Measurements from ENCODE around the gene ZNF79. TPM values are rescaled to one million over a fixed set of nuclear protein-coding genes. Genes with fewer than 3 reads are reported as not detected.

Gene ZNF79
- total and polyA plus RNA-seq, 3 experiments from 2014 or later, result 6.8 to 19.7 (median 19.1) TPM

DNA sequence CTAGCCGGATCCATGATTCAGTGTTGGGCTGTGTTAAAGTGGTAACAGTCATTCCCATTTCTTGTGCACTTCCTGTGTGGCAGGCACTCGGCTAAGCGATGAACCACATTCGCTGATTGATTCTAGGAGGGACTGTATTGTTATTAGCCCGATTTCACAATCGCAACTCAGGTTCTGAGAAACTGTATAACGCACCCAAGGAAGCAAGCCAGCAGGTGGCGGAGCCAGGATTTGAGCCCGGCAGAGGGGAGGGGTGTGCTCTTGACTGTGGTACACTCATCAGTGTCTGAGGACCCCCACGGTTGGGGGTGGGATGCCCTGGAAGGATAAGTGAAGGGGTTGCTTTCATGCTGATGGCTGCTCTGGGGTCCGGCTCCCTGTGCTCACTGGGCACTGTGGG, 61.8 kb downstream of the ZNF79 start:
- no peaks in the 10 kb centered on the region for H3K9me3 ChIP-seq (ENCODE audit: low read length)
- no peaks in the 10 kb centered on the region for H3K36me3 ChIP-seq (ENCODE audit: insufficient read depth, low read length)
- Mint-ChIP-seq H3K4me1 (no peaks in the 10 kb centered on the region), H3K27me3 (peaks cover 0 to 2% of the 10 kb centered on the region in 2 donors), H3K9me3 (no peaks in the 10 kb centered on the region), H3K27ac (no peak overlapping the region), H3K4me3 (no peak overlapping the region), H3K36me3 (peaks cover 8 to 73% (median 13%) of the 10 kb centered on the region in 3 donors)
- H3K27me3 ChIP-seq (ENCODE audit: insufficient read depth, low read length, poor library complexity, severe bottlenecking), result no peaks in the 10 kb centered on the region
- ChIA-PET CTCF (no interaction called here), POLR2A (no interaction called here)
- H3K4me3 ChIP-seq (ENCODE audit: low read length), result no peak overlapping the region
- DNase-seq, result no peak
- no peaks in the 10 kb centered on the region for H3K4me1 ChIP-seq (ENCODE audit: insufficient read depth, low read length)
- H3K27ac ChIP-seq (ENCODE audit: low read depth, low read length), result no peak overlapping the region

GRCh38 chr9:127488946-127489345, 64.8 kb downstream of the ZNF79 start:
- Histone ChIP-seq H3K27me3 (ENCODE audit: insufficient read depth, low read length, poor library complexity, severe bottlenecking) (no peaks in the 10 kb centered on the region), H3K27ac (ENCODE audit: low read depth, low read length) (no peak overlapping the region), H3K9me3 (ENCODE audit: low read length) (no peaks in the 10 kb centered on the region), H3K4me3 (ENCODE audit: low read length) (no peak overlapping the region), H3K36me3 (ENCODE audit: insufficient read depth, low read length) (no peaks in the 10 kb centered on the region), H3K4me1 (ENCODE audit: insufficient read depth, low read length) (no peaks in the 10 kb centered on the region)
- ChIA-PET CTCF (no interaction called here), POLR2A (no interaction called here)
- DNase-seq, result no peak
- H3K4me3 Mint-ChIP-seq, result no peak overlapping the region
- no peak overlapping the region for H3K27ac Mint-ChIP-seq
- H3K4me1 Mint-ChIP-seq, result no peaks in the 10 kb centered on the region
- peaks cover 0 to 2% of the 10 kb centered on the region in 2 donors for H3K27me3 Mint-ChIP-seq
- H3K9me3 Mint-ChIP-seq, result no peaks in the 10 kb centered on the region
- H3K36me3 Mint-ChIP-seq, result peaks cover 1 to 80% (median 8%) of the 10 kb centered on the region in 3 donors

DNA sequence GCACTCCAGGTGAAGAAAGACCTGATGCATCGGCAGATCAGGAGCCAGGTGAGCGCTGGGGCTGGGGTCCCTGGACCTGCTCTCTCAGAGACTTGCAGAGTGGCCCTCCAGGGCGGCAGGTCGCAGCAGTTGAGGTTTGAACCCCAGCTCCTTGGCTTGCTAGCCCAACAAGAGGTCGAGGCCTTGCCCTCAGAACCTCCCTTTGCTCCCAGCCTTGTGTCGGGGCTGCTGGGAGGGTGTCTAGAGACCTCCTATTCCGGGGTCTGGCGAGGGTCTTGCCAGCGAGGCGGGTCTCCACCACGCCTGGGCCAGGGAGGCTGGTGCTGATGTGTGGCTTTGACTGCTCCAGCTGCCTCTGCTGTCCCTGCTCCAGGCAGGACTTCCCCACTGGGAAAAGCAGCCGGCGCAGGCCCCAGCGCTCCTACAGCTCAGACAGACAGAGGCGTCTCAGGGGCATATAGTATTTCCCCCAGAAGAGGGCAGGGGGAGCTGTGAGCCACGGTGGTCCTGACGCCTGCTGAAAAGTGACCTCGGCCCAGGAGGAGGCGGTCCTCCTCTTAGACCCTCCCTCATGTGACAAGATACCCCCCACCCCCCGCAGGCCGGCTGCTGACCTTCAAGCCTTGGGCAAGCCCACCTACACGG, 65.4 kb downstream of the ZNF79 start:
- peaks cover 0 to 2% of the 10 kb centered on the region in 2 donors for H3K27me3 Mint-ChIP-seq
- H3K4me1 Mint-ChIP-seq, result no peaks in the 10 kb centered on the region
- no peaks in the 10 kb centered on the region for H3K9me3 ChIP-seq (ENCODE audit: low read length)
- H3K27ac ChIP-seq (ENCODE audit: low read depth, low read length), result no peak overlapping the region
- POLR2A ChIA-PET, result no interaction called here
- no peak overlapping the region for H3K4me3 ChIP-seq (ENCODE audit: low read length)
- H3K4me1 ChIP-seq (ENCODE audit: insufficient read depth, low read length), result no peaks in the 10 kb centered on the region
- peaks cover 0 to 79% (median 8%) of the 10 kb centered on the region in 3 donors for H3K36me3 Mint-ChIP-seq
- H3K27ac Mint-ChIP-seq, result no peak overlapping the region
- H3K27me3 ChIP-seq (ENCODE audit: insufficient read depth, low read length, poor library complexity, severe bottlenecking), result no peaks in the 10 kb centered on the region
- no peak overlapping the region for H3K4me3 Mint-ChIP-seq
- no peak for DNase-seq
- no peaks in the 10 kb centered on the region for H3K9me3 Mint-ChIP-seq
- H3K36me3 ChIP-seq (ENCODE audit: insufficient read depth, low read length), result peaks cover 3% of the 10 kb centered on the region
- CTCF ChIA-PET, result no interaction called here

- no peaks in the 10 kb centered on the region for H3K9me3 Mint-ChIP-seq
- H3K9me3 ChIP-seq (ENCODE audit: low read length), result no peaks in the 10 kb centered on the region
- ChIA-PET POLR2A (interaction anchor here (0.6 kb wide), 1 partner anchor 9 kb away, joined by 7 read pairs; no protein-coding TSS in a partner anchor), CTCF (no interaction called here)
- no peaks in the 10 kb centered on the region for H3K4me1 ChIP-seq (ENCODE audit: insufficient read depth, low read length)
- no peaks in the 10 kb centered on the region for H3K27me3 ChIP-seq (ENCODE audit: insufficient read depth, low read length, poor library complexity, severe bottlenecking)
- H3K36me3 ChIP-seq (ENCODE audit: insufficient read depth, low read length), result peaks cover 3% of the 10 kb centered on the region
- H3K4me3 Mint-ChIP-seq, result no peak overlapping the region
- peaks cover 0 to 2% of the 10 kb centered on the region in 2 donors for H3K27me3 Mint-ChIP-seq
- DNase-seq, result no peak
- no peak overlapping the region for H3K4me3 ChIP-seq (ENCODE audit: low read length)
- H3K4me1 Mint-ChIP-seq, result no peaks in the 10 kb centered on the region
- H3K27ac Mint-ChIP-seq, result peak overlapping the region in 3 of 8 donors; percentile 33 to 38 (median 33)
- H3K27ac ChIP-seq (ENCODE audit: low read depth, low read length), result no peak overlapping the region
- H3K36me3 Mint-ChIP-seq, result peaks cover 0 to 79% (median 8%) of the 10 kb centered on the region in 3 donors
Measured at GRCh38 chr9:127490535-127491230, 66.5 kb downstream of the ZNF79 start.

GRCh38 chr9:127491516-127491915, 67.3 kb downstream of the ZNF79 start:
- Mint-ChIP-seq H3K4me1 (no peaks in the 10 kb centered on the region), H3K9me3 (no peaks in the 10 kb centered on the region), H3K4me3 (no peak overlapping the region), H3K36me3 (peaks cover 0 to 79% (median 6%) of the 10 kb centered on the region in 3 donors), H3K27ac (no peak overlapping the region), H3K27me3 (peaks cover 0 to 2% of the 10 kb centered on the region in 2 donors)
- Histone ChIP-seq H3K27ac (ENCODE audit: low read depth, low read length) (no peak overlapping the region), H3K36me3 (ENCODE audit: insufficient read depth, low read length) (peaks cover 3% of the 10 kb centered on the region), H3K9me3 (ENCODE audit: low read length) (no peaks in the 10 kb centered on the region), H3K27me3 (ENCODE audit: insufficient read depth, low read length, poor library complexity, severe bottlenecking) (no peaks in the 10 kb centered on the region), H3K4me1 (ENCODE audit: insufficient read depth, low read length) (no peaks in the 10 kb centered on the region), H3K4me3 (ENCODE audit: low read length) (no peak overlapping the region)
- CTCF ChIA-PET, result no interaction called here
- POLR2A ChIA-PET, result no interaction called here
- DNase-seq, result no peak

DNA sequence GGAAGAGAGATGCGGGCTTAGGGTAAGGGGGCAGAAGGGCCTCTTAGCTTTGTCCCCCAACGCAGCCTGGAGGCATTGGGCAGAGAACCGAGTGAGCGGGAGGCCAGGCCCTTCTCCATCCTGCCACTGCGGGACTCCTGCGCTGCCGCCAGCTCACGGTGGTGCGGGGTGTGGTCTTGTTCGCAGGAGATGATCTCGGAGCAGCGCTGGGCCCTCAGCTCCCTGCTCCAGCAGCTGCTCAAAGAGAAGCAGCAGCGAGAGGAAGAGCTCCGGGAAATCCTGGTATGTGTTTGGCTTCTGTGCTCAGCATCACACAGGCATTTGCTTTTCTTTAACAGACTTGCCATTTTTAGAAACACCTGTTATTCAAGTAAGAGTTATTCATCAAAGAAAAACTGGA, 68.4 kb downstream of the ZNF79 start:
- no peak overlapping the region for H3K4me3 ChIP-seq (ENCODE audit: low read length)
- no peak overlapping the region for H3K27ac Mint-ChIP-seq

GRCh38 chr9:127493592-127494303, 69.6 kb downstream of the ZNF79 start:
- DNase-seq, result no peak
- Histone ChIP-seq H3K27me3 (ENCODE audit: insufficient read depth, low read length, poor library complexity, severe bottlenecking) (no peaks in the 10 kb centered on the region), H3K27ac (ENCODE audit: low read depth, low read length) (no peak overlapping the region), H3K4me1 (ENCODE audit: insufficient read depth, low read length) (no peaks in the 10 kb centered on the region), H3K4me3 (ENCODE audit: low read length) (no peak overlapping the region), H3K36me3 (ENCODE audit: insufficient read depth, low read length) (peaks cover 9% of the 10 kb centered on the region), H3K9me3 (ENCODE audit: low read length) (no peaks in the 10 kb centered on the region)
- H3K4me3 Mint-ChIP-seq, result no peak overlapping the region
- no peaks in the 10 kb centered on the region for H3K4me1 Mint-ChIP-seq
- no peaks in the 10 kb centered on the region for H3K9me3 Mint-ChIP-seq
- peaks cover 0 to 75% (median 3%) of the 10 kb centered on the region in 3 donors for H3K36me3 Mint-ChIP-seq
- no peak overlapping the region for H3K27ac Mint-ChIP-seq
- POLR2A ChIA-PET, result no interaction called here
- H3K27me3 Mint-ChIP-seq, result peaks cover 0 to 2% of the 10 kb centered on the region in 2 donors
- CTCF ChIA-PET, result interaction anchor here (0.8 kb wide), 1 partner anchor 9 kb away, joined by 4 read pairs; no protein-coding TSS in a partner anchor

More for the DNA sequence above, 68.4 kb downstream of the ZNF79 start:
- Histone ChIP-seq H3K4me1 (ENCODE audit: insufficient read depth, low read length) (no peaks in the 10 kb centered on the region), H3K9me3 (ENCODE audit: low read length) (no peaks in the 10 kb centered on the region), H3K27me3 (ENCODE audit: insufficient read depth, low read length, poor library complexity, severe bottlenecking) (no peaks in the 10 kb centered on the region), H3K36me3 (ENCODE audit: insufficient read depth, low read length) (peaks cover 9% of the 10 kb centered on the region), H3K27ac (ENCODE audit: low read depth, low read length) (no peak overlapping the region)
- Mint-ChIP-seq H3K4me1 (no peaks in the 10 kb centered on the region), H3K4me3 (no peak overlapping the region), H3K27me3 (peaks cover 0 to 2% of the 10 kb centered on the region in 2 donors), H3K36me3 (peaks cover 0 to 76% (median 6%) of the 10 kb centered on the region in 3 donors), H3K9me3 (no peaks in the 10 kb centered on the region)
- CTCF ChIA-PET, result no interaction called here
- POLR2A ChIA-PET, result no interaction called here
- no peak for DNase-seq

DNA sequence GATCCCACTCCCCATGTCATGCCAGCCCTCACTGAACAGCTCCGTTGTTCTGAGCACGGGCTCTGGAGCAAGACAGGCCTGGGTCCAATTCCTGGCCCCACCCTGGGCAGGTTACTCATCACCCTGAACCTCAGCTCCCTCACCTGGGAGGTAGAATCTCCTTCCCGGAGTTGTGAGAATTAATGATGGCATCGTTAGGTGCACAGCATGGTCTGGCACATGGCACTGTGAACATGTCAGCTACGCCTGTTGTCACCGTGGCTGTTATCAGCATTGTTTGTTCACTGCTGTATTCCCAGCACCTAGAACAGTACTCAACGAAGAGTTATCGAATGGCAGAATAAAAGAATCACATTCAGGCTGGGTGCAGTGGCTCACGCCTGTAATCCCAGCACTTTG, 70.1 kb downstream of the ZNF79 start:
- no peaks in the 10 kb centered on the region for H3K4me1 ChIP-seq (ENCODE audit: insufficient read depth, low read length)
- H3K27me3 Mint-ChIP-seq, result peaks cover 0 to 2% of the 10 kb centered on the region in 2 donors
- ChIA-PET POLR2A (no interaction called here), CTCF (no interaction called here)
- H3K36me3 Mint-ChIP-seq, result peaks cover 0 to 70% (median 2%) of the 10 kb centered on the region in 3 donors
- no peaks in the 10 kb centered on the region for H3K4me1 Mint-ChIP-seq
- no peaks in the 10 kb centered on the region for H3K27me3 ChIP-seq (ENCODE audit: insufficient read depth, low read length, poor library complexity, severe bottlenecking)
- H3K4me3 Mint-ChIP-seq, result no peak overlapping the region
- no peak overlapping the region for H3K4me3 ChIP-seq (ENCODE audit: low read length)
- DNase-seq, result no peak
- H3K9me3 ChIP-seq (ENCODE audit: low read length), result no peaks in the 10 kb centered on the region
- no peak overlapping the region for H3K27ac ChIP-seq (ENCODE audit: low read depth, low read length)
- peaks cover 9% of the 10 kb centered on the region for H3K36me3 ChIP-seq (ENCODE audit: insufficient read depth, low read length)
- H3K27ac Mint-ChIP-seq, result no peak overlapping the region
- no peaks in the 10 kb centered on the region for H3K9me3 Mint-ChIP-seq
